Measurements from ENCODE around the gene ACTL9.

The ACTL9 gene

DNA sequence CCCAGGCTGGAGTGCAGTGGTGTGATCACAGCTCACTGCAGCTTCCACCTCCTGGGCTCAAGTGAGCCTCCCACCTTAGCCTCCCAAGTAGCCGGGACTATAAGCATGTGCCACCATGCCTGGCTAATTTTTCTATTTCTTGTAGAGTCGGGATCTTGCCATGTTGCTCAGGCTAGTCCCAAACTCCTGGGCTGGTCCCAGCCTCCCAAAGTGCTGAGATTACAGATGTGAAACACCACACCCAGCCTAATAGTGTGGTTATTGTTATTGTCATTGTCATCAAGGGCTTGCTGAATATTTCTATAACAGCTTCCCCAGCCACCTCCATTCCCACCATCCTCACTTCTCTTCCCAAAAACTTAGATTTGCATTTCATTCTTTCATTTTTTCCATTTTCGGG, 25.7 kb upstream of the ACTL9 start:
- TF ChIP-seq YY1 (IDR thresholded peaks at IDR 0.05; ENCODE audit: low read depth) (no peak), TCF12 (IDR thresholded peaks at IDR 0.05; ENCODE audit: low read depth) (no peak), CREB1 (IDR thresholded peaks at IDR 0.05; ENCODE audit: low read depth) (no peak), RAD21 (IDR thresholded peaks at IDR 0.05; ENCODE audit: low read depth) (no peak), ZBTB7A (IDR thresholded peaks at IDR 0.05; ENCODE audit: low read depth) (no peak), FOXM1 (IDR thresholded peaks at IDR 0.05; ENCODE audit: borderline replicate concordance, low read depth) (no peak), CEBPB (IDR thresholded peaks at IDR 0.05) (no peak), TAF1 (IDR thresholded peaks at IDR 0.05; ENCODE audit: low read depth) (no peak), NFIC (IDR thresholded peaks at IDR 0.05) (no peak), EGR1 (IDR thresholded peaks at IDR 0.05) (no peak), EP300 (IDR thresholded peaks at IDR 0.05; ENCODE audit: borderline replicate concordance) (no peak)
- TF ChIP-seq, protein P1, sequence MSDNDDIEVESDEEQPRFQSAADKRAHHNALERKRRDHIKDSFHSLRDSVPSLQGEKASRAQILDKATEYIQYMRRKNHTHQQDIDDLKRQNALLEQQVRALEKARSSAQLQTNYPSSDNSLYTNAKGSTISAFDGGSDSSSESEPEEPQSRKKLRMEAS (IDR thresholded peaks at IDR 0.05) = no peak
- TF ChIP-seq, protein P2, sequence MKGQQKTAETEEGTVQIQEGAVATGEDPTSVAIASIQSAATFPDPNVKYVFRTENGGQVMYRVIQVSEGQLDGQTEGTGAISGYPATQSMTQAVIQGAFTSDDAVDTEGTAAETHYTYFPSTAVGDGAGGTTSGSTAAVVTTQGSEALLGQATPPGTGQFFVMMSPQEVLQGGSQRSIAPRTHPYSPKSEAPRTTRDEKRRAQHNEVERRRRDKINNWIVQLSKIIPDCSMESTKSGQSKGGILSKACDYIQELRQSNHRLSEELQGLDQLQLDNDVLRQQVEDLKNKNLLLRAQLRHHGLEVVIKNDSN (IDR thresholded peaks at IDR 0.05) = no peak
- TF ChIP-seq, protein P3, sequence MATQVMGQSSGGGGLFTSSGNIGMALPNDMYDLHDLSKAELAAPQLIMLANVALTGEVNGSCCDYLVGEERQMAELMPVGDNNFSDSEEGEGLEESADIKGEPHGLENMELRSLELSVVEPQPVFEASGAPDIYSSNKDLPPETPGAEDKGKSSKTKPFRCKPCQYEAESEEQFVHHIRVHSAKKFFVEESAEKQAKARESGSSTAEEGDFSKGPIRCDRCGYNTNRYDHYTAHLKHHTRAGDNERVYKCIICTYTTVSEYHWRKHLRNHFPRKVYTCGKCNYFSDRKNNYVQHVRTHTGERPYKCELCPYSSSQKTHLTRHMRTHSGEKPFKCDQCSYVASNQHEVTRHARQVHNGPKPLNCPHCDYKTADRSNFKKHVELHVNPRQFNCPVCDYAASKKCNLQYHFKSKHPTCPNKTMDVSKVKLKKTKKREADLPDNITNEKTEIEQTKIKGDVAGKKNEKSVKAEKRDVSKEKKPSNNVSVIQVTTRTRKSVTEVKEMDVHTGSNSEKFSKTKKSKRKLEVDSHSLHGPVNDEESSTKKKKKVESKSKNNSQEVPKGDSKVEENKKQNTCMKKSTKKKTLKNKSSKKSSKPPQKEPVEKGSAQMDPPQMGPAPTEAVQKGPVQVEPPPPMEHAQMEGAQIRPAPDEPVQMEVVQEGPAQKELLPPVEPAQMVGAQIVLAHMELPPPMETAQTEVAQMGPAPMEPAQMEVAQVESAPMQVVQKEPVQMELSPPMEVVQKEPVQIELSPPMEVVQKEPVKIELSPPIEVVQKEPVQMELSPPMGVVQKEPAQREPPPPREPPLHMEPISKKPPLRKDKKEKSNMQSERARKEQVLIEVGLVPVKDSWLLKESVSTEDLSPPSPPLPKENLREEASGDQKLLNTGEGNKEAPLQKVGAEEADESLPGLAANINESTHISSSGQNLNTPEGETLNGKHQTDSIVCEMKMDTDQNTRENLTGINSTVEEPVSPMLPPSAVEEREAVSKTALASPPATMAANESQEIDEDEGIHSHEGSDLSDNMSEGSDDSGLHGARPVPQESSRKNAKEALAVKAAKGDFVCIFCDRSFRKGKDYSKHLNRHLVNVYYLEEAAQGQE (IDR thresholded peaks at IDR 0.05; ENCODE audit: low read depth) = no peak

DNA sequence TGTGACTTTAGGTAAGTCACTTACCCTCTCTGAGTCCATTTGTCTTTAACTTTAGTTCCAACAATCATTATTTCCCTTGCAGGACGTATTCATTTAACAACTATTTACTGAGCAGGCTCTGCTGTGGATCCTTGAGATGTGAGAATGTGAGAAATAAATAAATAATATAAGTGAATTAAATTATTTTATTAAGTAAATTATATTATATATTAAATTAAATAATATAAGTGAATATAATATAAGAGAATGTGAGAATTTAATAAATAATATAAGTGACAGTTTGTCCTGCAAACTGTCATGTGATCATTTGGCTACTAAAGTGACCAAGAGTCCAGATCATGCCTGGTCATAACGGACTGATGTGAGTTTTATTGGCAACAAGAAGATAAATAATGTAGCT, 23.4 kb upstream of the ACTL9 start:
- TF ChIP-seq EP300 (IDR thresholded peaks at IDR 0.05; ENCODE audit: borderline replicate concordance) (no peak), CREB1 (IDR thresholded peaks at IDR 0.05; ENCODE audit: low read depth) (no peak), YY1 (IDR thresholded peaks at IDR 0.05; ENCODE audit: low read depth) (no peak), TEAD4 (IDR thresholded peaks at IDR 0.05) (no peak), ZBTB7A (IDR thresholded peaks at IDR 0.05; ENCODE audit: low read depth) (no peak), TAF1 (IDR thresholded peaks at IDR 0.05; ENCODE audit: low read depth) (no peak), FOXM1 (IDR thresholded peaks at IDR 0.05; ENCODE audit: borderline replicate concordance, low read depth) (no peak), NFIC (IDR thresholded peaks at IDR 0.05) (no peak), CEBPB (IDR thresholded peaks at IDR 0.05) (no peak), EGR1 (IDR thresholded peaks at IDR 0.05) (no peak), TCF12 (IDR thresholded peaks at IDR 0.05; ENCODE audit: low read depth) (no peak)
- TF ChIP-seq, protein P1 (IDR thresholded peaks at IDR 0.05) = no peak
- TF ChIP-seq, protein P2 (IDR thresholded peaks at IDR 0.05) = no peak

DNA sequence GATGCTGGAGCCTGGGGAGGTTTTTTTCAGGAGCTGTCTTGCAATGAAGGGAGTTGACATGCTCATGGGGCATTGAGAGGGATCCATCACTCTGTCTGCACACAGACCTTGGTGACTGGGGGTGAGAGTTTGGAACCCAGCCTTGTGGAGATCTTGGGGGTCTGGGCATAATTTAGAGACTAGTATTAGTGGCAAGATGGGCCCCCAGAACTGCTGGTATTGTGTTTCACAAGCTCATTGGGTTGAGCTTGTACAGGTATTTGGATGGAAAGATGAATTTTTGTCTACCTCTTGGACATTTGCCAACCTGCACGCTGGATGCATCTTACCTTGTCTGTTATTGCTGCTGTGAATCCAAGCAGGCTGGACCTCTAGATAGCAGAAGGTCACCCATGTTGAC, 22.7 kb upstream of the ACTL9 start, which contains the start of gene OR2Z1:
Gene OR2Z1 (plus strand): TSS at position 301 of the 400 bp plus-strand sequence. CDS start 9,395 bp downstream, outside the sequence.
- TF ChIP-seq RAD21 (IDR thresholded peaks at IDR 0.05; ENCODE audit: low read depth) (no peak), NFIC (IDR thresholded peaks at IDR 0.05) (no peak), TEAD4 (IDR thresholded peaks at IDR 0.05) (no peak), EGR1 (IDR thresholded peaks at IDR 0.05) (no peak), YY1 (IDR thresholded peaks at IDR 0.05; ENCODE audit: low read depth) (no peak), TAF1 (IDR thresholded peaks at IDR 0.05; ENCODE audit: low read depth) (no peak), TCF12 (IDR thresholded peaks at IDR 0.05; ENCODE audit: low read depth) (no peak)
- TF ChIP-seq, protein P1 (IDR thresholded peaks at IDR 0.05) = no peak

DNA sequence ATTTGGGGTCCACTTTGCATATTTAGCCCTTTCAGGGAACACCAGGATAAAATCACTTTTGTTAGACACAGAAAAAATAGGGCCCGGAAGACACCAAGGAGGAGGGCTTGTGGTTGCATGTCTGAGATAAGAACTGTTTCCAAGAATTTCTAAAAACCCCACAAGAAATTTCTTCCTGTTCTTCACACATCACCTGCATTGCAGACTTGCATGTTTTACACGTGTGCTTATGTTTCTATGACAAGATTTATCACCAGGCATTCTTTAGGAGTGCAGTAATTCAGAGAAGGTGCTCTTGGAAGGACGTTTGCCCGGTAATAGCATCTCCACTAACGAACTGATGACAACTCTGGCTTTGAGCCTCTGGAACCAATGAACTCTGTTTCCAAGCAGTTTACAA, 7.1 kb upstream of the ACTL9 start:
- TF ChIP-seq RAD21 (IDR thresholded peaks at IDR 0.05; ENCODE audit: low read depth) = no peak
- TF ChIP-seq, protein P1 (IDR thresholded peaks at IDR 0.05) = no peak
- TF ChIP-seq, protein P2 (IDR thresholded peaks at IDR 0.05) = no peak

DNA sequence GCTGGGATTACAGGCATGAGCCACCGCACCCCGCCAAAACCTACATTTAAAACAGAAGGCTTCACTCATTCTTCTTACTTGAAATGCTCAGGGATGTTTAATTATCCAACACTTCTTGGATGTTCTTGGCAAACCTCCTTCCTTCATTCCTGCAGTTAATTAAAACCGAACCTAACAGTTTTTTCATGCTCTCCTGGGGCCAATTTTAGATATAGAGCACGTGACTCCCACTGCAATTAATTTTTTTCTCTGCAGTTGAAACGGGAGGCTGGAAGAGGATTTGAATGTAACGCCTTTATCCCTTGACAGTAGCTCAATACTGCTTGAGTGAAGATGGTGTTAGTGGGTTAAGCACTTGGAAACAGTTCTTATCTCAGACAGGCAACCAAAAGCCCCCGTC, 4.6 kb upstream of the ACTL9 start:
- TF ChIP-seq TCF12 (IDR thresholded peaks at IDR 0.05; ENCODE audit: low read depth) = no peak
- no peak for TF ChIP-seq TAF1 (IDR thresholded peaks at IDR 0.05; ENCODE audit: low read depth)
- no peak for TF ChIP-seq CREB1 (IDR thresholded peaks at IDR 0.05; ENCODE audit: low read depth)
- TF ChIP-seq, protein P1 (IDR thresholded peaks at IDR 0.05) = no peak
- TF ChIP-seq FOXM1 (IDR thresholded peaks at IDR 0.05; ENCODE audit: borderline replicate concordance, low read depth) = no peak
- TF ChIP-seq EP300 (IDR thresholded peaks at IDR 0.05; ENCODE audit: borderline replicate concordance) = no peak
- no peak for TF ChIP-seq YY1 (IDR thresholded peaks at IDR 0.05; ENCODE audit: low read depth)
- TF ChIP-seq, protein P3 (IDR thresholded peaks at IDR 0.05; ENCODE audit: low read depth) = no peak
- no peak for TF ChIP-seq TEAD4 (IDR thresholded peaks at IDR 0.05)
- no peak for TF ChIP-seq ZBTB7A (IDR thresholded peaks at IDR 0.05; ENCODE audit: low read depth)
- TF ChIP-seq, protein P2 (IDR thresholded peaks at IDR 0.05) = no peak
- TF ChIP-seq NFIC (IDR thresholded peaks at IDR 0.05) = no peak
- TF ChIP-seq RAD21 (IDR thresholded peaks at IDR 0.05; ENCODE audit: low read depth) = no peak
- TF ChIP-seq CEBPB (IDR thresholded peaks at IDR 0.05) = no peak
- TF ChIP-seq EGR1 (IDR thresholded peaks at IDR 0.05) = no peak
